ENCODE data around the gene UGT1A1.

DNA sequence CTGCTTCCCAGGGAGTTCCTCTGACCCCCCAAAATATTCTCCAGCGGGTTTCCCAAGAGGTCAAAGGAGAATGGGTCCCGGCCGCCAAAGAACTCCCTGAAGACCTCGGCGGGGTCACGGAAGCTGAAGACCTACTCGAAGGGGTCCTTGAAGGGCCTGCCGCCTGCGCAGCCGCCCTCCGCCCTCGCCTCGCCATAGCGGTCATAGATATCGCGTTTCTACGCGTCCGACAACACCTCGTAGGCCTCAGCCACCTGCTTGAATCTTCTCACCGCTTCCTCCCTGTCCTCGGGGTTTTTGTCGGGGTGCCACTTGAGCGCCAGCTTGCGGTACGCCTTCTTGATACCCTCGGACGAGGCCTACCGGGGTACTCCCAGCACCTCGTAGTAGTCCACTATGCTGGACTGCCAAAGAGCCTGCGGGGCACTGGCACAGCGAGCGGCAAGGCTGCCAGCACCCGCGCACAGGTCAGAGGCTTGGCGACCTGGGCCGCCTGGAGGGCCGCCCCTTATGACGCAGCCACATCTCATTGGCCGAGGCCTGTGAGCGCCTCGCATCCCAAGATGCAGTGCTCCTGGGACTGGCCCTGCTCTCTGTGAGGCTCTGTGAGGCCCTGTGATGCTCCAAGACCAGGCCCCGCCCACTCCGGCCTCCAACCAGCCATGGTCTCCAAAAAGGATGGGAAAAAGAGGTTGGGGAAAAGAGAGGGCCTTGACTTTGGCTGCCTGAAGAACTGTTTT lies 5.0 kb upstream of the UGT1A1 start:
- TF ChIP-seq, protein P1, sequence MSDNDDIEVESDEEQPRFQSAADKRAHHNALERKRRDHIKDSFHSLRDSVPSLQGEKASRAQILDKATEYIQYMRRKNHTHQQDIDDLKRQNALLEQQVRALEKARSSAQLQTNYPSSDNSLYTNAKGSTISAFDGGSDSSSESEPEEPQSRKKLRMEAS (IDR thresholded peaks at IDR 0.05): no peak
- TF ChIP-seq, protein P2, sequence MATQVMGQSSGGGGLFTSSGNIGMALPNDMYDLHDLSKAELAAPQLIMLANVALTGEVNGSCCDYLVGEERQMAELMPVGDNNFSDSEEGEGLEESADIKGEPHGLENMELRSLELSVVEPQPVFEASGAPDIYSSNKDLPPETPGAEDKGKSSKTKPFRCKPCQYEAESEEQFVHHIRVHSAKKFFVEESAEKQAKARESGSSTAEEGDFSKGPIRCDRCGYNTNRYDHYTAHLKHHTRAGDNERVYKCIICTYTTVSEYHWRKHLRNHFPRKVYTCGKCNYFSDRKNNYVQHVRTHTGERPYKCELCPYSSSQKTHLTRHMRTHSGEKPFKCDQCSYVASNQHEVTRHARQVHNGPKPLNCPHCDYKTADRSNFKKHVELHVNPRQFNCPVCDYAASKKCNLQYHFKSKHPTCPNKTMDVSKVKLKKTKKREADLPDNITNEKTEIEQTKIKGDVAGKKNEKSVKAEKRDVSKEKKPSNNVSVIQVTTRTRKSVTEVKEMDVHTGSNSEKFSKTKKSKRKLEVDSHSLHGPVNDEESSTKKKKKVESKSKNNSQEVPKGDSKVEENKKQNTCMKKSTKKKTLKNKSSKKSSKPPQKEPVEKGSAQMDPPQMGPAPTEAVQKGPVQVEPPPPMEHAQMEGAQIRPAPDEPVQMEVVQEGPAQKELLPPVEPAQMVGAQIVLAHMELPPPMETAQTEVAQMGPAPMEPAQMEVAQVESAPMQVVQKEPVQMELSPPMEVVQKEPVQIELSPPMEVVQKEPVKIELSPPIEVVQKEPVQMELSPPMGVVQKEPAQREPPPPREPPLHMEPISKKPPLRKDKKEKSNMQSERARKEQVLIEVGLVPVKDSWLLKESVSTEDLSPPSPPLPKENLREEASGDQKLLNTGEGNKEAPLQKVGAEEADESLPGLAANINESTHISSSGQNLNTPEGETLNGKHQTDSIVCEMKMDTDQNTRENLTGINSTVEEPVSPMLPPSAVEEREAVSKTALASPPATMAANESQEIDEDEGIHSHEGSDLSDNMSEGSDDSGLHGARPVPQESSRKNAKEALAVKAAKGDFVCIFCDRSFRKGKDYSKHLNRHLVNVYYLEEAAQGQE (IDR thresholded peaks at IDR 0.05; ENCODE audit: low read depth): no peak

All from Ishikawa (cell line).